AG09319 (cell line): ENCODE data around the gene GRID1.

Source experiments
- DNase-seq: peaks from one replicate; pipeline ENCODE4 v3.0.0-alpha.2; 2010; ENCODE audit warnings: low read depth; ENCODE audit errors: extremely low read depth
- TF ChIP-seq, protein P1 (sequence below): IDR thresholded peaks from 2 replicates; pipeline ENCODE4 v1.5.1; 2011; ENCODE audit warnings: low read depth, mild to moderate bottlenecking, inconsistent platforms, low read length, moderate library complexity

Gene GRID1

DNA sequence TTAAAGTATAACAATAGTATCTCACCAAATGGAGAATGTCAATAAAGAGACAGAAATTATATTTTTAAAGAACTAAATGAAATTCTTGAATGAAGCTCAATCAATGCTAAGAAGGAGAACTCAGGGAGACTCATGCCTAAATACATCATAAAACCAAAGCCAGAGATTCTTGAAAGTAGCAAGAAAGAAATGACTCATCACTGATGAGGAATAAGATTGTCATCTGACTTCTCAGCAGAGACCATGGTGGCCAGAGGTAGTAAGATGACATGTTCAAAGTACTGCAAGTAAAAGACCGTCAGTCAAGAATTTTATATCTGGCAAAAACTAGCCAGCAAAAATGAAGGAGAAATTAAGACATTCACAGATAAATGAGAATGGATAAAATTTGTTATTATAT lies 399.0 kb downstream of the GRID1 start:
- DNase-seq = no peak
- TF ChIP-seq, protein P1, sequence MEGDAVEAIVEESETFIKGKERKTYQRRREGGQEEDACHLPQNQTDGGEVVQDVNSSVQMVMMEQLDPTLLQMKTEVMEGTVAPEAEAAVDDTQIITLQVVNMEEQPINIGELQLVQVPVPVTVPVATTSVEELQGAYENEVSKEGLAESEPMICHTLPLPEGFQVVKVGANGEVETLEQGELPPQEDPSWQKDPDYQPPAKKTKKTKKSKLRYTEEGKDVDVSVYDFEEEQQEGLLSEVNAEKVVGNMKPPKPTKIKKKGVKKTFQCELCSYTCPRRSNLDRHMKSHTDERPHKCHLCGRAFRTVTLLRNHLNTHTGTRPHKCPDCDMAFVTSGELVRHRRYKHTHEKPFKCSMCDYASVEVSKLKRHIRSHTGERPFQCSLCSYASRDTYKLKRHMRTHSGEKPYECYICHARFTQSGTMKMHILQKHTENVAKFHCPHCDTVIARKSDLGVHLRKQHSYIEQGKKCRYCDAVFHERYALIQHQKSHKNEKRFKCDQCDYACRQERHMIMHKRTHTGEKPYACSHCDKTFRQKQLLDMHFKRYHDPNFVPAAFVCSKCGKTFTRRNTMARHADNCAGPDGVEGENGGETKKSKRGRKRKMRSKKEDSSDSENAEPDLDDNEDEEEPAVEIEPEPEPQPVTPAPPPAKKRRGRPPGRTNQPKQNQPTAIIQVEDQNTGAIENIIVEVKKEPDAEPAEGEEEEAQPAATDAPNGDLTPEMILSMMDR = no peak

- no peak for DNase-seq
- TF ChIP-seq, protein P1 = no peak
Observed at GRCh38 chr10:85961479-85962067, 405.0 kb downstream of the GRID1 start.

- TF ChIP-seq, protein P1 = no peak
Observed at GRCh38 chr10:85961073-85961472, 405.5 kb downstream of the GRID1 start.

GRCh38 chr10:85959239-85959638 lies 407.4 kb downstream of the GRID1 start:
- DNase-seq = no peak
- TF ChIP-seq, protein P1 = no peak

More at GRCh38 chr10:85961073-85961472, 405.5 kb downstream of the GRID1 start:
- no peak for DNase-seq

- no peak for DNase-seq
- TF ChIP-seq, protein P1 = no peak
Observed at GRCh38 chr10:85950921-85951320, 415.7 kb downstream of the GRID1 start.

DNA sequence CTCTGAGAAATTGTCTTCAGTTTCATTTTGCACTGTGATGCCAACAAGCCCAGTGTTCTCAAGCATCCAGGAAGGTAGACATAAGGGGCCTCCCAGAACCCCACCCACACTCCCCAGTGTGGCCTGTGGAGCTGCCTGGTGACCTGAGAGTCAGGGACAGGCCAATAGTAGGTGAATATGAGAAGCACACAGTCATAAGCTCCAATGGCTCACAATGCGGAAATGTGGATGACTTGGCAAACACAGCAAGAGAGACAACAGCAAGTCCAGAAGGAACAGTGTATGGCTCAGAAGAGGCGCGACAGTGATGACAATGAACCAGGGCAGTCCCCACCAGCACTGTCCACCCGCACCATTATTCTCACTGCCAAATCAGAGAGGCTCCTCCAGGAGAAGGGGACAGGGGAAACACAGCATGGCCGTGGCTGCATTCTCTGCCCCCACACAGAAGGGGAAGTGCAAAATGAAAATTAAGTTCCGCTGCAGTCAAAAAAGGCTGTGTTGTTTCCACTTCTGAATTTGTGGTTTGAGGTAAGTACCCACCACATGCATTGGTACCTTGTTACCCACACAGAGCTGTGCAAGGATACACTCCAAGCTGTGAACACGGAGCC lies 419.8 kb downstream of the GRID1 start:
- TF ChIP-seq, protein P1 = no peak
- no peak for DNase-seq

DNA sequence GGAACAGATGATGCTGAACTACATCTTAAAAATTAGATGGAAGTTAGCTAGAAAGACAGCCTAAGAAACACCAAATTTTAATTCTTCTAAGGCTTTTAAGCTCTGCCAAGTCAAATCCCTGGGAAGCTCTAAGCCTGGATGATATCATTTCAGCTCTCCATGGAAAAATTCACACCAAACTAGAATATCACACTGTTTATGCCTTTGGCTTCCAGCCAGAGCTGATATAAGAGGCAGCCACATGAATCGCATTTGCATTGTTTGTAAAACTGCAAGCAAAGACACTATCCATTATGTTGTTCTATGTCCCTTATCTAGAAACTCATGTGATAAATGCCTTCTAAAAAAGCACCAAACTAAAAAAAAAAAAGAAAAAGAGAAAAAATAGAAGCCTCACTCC lies 430.4 kb downstream of the GRID1 start:
- TF ChIP-seq, protein P1 = no peak
- no peak for DNase-seq
